Measurements from ENCODE around the gene TWSG1.
"Not testable (repeated sequence)": the region's sequence is repeated elsewhere in the genome, so short reads cannot be mapped to it uniquely, and the experiment has no call there.

The TWSG1 gene

DNA sequence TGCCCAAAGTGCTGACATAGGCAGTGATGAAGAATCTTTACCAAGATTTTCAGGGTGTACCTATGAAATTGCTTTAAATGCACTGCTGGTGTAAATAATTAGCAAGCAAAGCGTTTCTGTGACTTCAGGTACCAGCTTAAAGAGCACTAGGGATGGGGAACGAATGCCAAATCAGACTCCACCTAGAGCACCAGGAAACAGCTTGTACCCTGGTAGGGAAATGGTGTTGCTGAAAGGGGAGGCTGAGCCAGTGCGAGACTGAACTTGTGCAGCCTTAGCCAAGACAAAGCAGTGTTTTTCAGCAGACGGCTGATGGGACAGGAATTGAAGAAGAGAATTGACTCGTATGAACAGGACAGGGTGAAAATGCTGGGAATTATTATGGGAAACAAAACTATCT, 65.6 kb downstream of the TWSG1 start:
- no peak for DNase-seq

DNA sequence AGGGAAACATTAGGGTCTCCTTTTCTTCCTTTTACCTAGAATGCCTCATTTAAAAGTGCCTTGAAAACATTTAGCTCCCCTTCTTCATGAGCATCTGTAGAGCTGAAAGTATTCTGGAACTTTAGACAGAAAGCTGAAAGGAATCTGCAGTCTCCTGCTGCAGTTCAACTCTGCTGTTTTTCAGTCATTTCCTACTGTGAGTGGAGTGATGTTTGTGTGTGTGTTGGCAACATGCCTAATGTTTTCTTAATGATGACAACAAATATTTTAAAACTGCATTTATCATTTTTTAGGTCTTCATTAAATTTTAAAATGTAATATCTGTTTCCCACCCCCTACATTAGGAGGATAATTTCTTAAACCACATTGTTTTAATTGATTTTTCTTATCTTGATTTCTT, 66.6 kb downstream of the TWSG1 start:
- DNase-seq = no peak

DNA sequence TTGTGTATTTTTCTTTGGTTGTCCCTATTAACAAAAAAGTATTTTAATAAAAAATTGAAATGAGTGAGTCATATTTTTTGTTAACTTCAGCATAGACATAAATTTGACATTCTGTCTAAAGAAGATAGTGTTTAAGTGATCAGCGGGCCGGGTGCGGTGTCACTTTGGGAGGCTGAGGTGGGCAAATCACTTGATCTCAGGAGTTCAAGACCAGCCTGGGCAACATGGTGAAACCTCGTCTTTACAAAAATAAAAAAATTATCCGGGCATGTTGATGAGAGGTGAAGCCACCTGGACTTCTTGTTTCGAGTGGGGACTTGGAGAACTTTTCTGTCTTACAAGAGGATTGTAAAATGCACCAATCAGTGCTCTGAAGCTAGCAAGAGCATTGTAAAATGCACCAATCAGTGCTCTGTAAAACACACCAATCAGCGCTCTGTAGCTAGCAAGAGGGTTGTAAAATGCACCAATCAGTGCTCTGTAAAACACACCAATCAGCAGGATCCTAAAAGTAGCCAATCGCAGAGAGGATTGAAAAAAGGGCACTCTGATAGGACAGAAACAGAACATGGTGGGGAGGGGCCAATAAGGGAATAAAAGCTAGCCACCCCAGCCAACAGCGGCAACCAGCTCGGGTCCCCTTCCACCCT, 67.9 kb downstream of the TWSG1 start:
- not testable (repeated sequence) for DNase-seq

DNA sequence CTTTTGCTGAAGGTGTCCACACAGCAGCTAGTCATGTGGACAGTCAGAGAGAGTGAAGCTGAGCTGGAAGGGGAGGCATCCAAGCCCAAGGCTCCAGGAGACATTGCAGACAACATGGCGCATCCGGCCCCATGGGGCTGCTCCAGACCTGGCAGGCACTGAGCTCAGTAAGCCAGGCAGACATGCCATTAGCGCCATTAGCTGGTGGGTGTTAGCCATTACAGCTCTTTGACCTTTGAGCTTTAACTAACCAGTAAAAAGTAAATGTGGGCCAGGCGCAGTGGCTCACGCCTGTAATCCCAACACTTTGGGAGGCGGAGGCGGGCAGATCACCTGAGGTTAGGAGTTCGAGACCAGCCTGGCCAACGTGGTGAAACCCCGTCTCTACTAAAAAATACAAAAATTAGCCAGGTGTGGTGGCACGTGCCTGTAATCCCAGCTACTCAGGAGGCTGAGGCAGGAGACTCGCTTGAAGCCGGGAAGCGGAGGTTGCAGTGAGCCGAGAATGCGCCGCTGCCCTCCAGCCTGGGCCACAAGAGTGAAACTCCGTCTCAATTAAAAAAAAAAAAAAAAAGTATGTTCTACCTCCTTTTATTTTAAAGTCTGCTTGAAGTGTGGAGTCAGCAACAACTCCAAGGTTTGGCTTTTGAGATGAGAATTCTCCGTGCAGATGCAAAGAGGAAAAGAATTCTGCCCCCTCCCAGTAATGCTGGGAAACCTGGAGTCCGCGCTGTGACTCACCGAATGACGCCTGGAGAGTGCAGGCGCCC, 69.4 kb downstream of the TWSG1 start:
- no peak for DNase-seq

DNA sequence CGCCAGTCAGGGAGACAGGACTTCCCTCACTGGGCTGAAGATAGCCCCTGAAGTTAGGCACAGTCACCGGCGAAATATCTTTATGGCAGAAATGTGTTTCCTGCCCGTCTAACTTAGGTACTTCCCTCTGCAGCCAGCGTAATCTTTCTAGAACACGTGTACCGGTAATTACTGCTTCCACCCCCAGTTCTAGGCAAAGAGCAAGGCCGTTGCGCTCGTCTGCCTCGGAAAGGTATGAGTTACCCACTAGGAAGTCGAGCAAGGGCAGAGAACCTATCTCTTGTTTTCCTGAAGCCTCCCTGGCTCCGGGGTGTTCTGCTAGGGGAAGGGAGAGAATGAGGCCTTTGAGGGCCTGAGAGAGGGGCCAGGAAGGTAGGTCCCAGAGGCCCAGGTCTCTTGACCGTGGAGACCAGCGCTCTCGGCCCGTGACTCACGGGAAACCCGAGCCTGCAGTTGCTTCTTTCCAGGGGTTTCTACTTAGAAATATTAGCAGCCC, 70.0 kb downstream of the TWSG1 start:
- no peak for DNase-seq

DNA sequence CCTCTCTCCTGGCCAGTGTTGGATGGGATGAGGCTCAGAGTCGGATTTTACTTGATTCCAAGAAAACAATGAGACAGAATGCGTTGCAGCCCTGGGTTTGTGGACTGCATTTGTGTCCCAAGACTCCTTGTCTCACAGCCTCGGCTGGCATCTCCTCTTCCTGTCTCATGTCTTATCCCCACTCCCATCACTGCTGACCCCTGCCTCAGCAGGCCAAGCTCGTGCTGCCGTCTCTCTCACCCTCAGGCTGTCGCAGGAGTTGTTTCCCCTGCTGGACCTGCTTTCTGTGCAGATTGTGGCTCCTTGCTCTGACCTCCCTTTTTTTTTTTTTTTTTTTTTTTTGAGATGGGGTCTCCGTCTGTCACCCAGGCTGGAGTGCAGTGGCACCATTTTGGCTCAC, 70.6 kb downstream of the TWSG1 start:
- DNase-seq = no peak

DNA sequence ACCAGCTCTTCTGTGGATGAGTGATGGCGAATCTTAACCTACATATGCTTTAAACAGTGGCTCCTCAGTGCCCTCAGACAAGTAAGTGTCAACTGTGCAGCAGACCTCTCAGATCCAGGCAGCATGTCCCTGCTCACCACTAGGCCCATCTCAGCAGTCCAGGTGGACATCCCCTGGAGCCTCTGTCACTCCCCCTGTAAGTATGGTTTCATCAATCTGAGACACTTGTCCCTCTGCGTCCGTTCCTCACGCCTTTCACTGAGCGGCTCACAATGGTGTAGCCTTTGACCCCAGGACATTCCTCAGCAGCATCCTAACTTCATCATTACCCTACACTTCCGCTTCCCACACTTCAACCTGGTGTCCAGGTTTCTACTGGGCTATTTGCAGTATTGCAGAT, 71.4 kb downstream of the TWSG1 start:
- no peak for DNase-seq

DNA sequence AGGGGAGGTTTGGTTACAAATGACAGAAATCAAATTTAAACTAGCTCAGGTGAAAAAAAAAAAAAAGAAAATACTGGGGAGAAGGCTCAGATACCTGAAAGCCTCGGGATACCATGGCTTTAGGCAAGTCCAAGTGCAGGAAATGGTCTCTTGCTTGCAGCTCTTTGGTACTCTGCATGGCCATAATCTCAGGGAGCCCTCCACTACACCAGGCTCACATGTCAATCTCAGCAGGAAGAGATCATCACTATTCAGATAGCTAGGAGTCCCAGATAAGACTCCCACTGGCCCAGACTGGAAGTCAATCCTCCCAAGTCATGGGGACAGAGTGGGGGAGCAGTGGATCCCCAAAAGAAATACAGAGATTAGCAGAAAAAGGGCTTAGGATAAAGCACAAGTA, 75.9 kb downstream of the TWSG1 start:
- DNase-seq = no peak

DNA sequence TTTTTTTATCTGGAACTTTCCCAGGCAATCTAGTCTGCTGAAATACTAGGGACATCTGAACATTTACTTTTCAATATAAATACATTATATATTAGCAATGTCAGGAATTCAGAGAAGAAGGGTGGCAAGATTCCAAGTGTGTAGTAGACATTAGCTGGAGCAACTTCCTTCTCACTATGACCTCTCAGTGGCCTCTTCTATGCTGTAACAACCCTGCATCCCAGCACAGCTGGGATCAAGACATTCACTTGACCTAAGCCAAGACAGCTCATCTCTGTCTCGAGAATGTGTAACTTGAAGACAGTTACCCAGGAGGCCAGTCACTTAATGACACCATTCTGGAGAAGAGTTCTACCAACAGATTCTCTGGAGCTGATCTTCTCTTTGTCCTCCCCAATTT, 79.0 kb downstream of the TWSG1 start:
- DNase-seq = no peak

DNA sequence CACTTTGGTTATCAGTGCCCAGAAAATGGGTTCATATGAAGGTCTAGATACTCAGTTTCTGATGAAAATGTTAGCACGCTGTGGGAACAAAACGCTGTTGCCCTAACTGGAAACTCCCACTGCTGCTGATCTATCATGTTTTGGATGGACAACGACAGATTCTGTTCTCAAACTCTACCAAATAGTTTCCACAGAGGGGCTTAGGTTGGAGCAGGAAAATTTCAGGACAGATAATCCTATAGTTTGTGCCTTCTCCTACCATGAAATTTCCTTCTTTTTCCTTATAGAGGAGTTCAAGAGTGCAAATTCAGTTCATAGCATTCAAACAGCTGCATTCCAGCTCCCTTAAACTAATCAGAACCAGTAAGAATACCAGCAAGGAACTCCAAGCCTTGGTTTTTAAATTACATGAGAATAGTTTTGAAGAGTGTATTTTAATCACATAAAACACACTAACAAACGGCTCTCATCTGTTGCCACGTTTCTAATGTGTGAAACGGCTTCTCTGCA, 82.0 kb downstream of the TWSG1 start:
- DNase-seq = no peak

DNA sequence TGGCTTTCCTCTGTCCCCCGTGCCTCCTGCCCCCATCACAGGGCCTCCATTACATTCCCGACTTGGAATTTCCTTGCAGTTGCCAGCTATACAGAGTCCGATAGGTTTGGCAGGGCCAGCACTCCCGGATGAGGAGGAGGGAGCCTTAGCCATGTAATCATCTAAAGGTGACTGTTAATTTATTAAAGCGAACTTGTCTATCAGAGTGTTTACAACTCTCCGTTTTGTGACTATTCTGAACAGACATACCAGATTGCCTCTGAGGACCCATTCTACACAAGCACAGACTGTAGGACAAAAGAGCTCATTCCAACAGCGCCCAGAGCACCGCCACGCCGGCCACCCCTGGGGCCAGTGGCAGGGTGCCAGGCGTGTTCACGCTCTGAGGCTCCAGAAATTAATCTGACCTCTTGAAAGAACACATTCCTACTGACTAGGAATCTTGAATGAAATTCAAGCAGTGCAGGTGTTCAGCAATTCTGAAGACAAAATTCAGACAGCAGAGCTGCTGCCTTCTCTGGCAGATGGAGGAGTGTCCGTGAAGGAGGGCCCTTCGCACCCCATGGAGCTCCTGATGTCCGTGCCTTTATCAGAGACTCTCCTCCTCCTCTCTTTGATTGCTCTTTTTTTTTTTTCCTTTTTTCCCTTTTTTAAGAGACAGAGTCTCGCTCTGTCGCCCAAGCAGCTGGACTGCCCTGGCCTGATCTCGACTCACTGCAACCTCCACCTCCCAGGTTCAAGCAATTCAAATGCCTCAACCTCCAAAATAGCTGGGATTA, 82.7 kb downstream of the TWSG1 start:
- DNase-seq = no peak

DNA sequence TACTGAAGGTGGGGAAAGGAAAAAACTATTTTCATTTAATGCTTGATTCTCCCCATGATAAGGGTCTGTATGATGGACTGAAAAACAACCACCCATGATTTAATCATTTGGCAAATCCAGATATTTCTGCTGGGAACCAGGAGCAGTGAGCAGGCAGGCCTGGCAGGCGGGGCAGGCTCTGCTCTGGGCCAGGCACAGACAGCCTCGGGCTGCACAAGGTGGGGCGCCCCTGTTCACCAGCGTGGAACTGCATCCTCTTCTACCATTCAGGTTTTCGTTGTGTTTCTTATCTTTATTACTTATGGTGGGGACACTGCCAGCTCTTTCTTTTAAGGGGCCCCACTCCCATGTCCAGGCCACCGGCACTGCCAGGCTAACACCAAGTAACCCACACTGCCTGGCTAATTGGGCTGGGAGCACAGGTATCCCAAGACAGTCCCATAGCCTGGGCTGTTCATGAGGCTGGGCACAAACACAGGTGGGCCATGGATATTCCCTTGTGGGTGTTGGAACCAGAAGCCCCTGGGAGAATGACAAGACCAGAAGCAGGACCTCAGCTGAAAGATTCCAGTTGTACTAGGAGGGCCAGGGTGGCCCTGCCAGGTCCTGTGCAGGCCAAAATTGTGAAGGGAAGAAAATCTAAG, 83.6 kb downstream of the TWSG1 start:
- no peak for DNase-seq

DNA sequence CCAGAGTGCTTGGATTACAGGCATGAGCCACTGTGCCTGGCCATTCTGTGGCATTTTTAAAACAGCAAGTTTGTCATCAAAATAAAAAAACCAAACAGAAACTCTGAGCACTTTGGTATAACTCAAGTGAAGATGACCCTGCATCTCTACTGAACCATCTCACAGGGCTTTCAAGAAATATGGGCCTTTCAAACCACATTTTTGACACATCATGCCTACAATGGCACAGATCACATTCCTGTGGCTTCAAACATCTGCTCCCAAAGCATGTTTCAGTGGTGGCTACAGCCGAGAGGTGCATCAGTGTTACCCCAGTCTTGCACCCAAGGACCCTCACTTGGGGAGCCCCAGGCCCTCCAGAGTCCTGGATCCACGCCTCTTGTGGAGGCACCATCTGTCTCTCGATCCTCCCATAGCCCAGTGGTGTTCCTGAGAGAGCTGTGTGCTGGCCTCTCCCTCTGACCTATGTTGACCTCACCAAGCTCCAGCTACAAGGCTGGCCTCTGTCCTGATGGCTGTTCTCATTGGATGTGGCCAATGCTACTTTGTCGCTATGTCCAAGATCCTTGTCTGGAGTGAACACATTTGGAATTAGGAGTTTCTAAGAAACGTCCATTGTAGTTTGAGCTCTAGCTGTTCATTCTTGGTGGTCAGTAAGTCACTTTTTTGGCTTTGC, 85.5 kb downstream of the TWSG1 start:
- DNase-seq = no peak

DNA sequence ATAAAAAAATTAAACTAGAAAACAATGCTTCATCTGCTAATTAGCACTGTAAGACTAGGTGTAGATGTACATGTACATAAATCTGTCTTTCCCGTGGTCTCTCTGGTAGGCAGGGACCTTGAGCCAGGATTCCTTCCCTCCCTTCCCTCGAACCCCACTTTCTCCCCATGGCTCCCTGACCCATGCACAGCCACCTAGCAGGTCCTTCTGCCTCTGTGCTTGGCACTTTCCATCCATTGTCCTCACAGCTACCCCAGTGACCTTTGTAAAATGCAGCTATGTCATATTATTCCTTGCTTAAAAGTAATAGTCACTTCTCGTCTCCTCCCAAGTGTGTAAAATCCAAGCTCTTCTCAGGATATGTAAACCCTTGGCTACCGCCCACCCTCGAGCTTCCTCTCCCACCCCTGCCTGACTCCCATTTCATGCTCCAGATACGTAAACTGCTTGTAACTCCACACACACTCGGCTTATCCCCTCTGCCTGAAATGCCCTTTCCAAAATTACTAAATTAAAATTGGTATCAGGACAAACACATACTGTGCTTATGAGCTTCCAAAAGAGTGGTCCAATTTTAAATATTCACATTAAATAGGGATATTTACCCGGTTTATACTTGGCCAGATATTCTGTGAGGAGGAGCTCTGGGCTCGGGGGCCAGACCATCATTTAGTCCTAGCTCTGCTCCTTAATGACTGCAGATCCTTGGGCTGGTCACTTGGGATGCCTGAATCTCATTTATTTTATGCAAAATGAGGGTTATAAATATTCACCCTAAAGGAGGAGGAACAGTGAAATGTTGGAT, 86.7 kb downstream of the TWSG1 start:
- no peak for DNase-seq

DNA sequence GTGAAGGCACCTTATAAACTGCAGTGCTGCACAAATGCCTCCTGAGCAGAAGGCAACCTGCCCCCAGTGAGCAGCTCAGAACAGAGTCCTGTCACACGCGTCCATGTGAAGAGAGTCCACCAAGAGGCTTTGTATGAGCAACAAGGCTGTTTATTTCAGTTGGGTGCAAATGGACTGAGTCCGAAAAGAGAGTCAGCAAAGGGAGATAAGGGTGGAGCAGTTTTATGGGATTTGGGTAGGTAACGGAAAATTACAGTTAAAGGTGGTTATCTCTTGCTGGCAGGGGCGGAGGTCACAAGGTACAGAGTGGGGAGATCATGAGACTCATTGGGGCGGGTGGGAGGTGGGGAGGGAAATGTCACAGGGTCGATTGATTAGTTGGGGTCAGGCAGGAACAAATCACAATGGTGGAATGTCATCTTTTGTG, 87.3 kb downstream of the TWSG1 start:
- DNase-seq = no peak

DNA sequence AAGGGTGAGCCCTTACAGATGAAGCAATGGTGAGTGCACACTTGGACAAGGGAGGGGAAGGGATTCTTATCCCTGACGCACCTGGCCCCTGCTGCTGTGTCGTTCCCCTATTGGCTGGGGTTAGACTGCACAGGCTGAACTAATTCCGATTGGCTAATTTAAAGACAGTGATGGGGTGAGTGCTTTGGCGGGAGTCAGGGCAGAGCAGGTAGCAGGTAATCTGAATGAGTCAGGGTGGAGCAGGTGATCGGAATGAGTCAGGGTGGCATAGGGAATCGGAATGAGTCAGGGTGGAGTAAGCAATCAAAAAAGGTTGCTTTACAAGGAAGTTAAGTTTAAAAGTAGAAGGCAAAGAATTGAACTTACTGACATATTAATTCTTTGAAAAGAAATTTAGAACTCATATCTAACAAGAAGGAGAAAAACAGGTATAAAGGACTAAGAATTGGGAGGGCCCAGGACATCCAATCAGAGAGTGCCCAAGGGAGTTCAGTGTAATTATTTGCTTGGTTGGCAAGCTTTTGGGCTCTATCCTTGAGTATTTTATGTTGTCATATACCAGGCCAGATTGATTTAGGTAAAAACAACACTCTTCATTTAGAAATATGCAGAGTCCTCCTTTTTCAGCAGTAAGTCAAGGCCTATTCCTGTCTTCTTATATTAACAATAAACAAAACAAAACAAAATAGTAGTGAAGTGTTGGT, 88.4 kb downstream of the TWSG1 start:
- no peak for DNase-seq

DNA sequence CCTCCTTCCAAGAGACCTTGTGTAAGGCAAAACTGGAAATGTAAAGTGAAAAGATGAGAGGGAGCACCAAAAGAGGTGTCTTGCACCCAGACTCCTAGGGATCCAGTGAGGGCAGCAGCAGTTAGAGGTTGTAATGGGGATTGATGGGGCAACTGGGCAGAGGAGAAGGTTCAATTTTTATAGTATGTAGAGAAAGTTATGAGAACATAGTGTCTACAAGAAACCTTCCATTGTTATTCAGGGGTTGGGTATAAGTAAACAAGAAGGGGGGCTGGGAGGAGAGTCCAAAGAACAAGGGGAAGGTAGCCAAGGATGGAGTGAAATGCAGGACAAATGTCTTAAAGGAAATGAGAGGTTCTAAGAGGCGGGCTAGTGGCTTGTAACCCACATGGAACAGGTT, 89.1 kb downstream of the TWSG1 start:
- DNase-seq = not testable (repeated sequence)

DNA sequence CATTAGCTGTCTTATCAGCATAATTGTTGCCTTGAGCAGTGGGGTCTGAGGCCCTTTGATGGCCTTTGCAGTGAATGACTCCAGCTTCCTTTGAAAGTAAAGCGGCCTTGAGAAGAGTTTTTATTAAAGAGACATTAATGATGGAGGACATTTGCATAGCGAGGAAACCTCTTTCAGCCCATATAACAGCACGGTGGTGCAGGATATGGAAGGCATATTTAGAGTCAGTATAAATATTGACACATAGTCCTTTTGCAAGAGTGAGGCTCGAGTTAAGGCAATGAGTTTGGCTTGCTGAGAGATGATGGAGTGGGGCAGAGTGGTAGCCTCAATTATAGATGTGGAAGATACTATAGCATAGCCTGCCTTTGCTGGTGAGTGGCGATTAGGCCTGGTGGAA, 89.7 kb downstream of the TWSG1 start:
- not testable (repeated sequence) for DNase-seq

DNA sequence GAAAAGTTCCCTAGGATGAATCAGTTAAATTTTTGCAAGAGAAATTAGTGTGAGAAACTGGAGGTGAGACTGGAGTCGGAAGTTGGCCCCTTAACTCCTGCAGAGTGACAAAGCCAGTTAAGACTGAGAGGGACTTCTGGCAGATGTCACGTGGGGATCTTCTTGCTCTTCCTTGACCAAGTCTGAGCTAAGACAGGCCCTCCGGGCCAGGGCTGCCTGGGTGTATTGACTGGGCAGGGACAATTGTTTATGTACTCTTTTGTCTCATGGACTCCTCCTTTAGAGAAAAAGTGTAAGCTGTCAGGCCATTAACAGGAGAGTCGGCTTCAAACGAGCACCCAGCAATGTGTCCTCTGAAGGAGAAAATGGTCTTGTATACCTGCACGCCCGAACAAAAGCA, 92.2 kb downstream of the TWSG1 start:
- DNase-seq = no peak

DNA sequence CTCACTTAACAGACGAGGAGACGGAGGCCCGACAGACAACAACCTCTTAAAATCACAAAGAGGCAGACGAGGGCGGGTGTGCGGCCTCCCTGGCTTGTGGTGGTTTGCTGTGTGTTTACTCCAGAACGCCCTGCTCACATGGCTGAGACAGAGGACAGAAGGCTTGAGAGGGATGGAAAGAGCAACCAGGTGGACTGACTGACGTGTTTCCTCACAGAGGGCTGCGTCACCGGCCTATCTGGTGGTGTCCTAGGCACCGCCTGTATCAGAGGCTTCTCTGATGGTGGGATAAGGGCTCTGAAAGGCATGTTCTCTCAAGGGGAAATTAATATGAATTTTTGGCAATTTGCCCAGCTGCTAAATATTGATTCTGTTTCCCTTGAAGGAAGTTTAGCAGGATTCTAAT, 93.7 kb downstream of the TWSG1 start:
- DNase-seq = peak; percentile 63
